CD4-positive, alpha-beta T cell treated with Interleukin-17A for 1 hour (primary cell): ENCODE results near the gene NRXN3.

Experiments used
- DNase-seq: peaks from one replicate; pipeline ENCODE4 v3.0.0-alpha.2; 2020

The NRXN3 gene

DNA sequence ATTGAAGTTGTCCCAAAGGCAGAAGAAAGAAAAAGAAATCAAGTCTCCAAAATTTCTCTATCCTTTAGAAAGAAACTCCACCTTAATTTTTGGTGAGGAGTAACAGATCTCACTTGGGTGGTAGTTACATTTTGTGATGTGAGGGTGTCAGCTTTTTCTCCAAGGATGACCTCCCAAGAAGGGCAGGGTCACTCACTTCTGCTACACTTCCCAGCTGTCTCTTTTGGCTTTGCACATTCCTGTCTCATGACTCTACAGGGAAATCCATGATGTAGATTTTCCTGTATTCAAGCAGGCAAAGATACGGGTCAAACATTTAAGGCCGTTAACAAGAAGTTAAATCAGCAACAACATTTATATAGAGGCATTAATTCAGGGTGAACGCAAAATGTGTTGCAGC, 1016.4 kb downstream of the NRXN3 start:
- DNase-seq: no peak

DNA sequence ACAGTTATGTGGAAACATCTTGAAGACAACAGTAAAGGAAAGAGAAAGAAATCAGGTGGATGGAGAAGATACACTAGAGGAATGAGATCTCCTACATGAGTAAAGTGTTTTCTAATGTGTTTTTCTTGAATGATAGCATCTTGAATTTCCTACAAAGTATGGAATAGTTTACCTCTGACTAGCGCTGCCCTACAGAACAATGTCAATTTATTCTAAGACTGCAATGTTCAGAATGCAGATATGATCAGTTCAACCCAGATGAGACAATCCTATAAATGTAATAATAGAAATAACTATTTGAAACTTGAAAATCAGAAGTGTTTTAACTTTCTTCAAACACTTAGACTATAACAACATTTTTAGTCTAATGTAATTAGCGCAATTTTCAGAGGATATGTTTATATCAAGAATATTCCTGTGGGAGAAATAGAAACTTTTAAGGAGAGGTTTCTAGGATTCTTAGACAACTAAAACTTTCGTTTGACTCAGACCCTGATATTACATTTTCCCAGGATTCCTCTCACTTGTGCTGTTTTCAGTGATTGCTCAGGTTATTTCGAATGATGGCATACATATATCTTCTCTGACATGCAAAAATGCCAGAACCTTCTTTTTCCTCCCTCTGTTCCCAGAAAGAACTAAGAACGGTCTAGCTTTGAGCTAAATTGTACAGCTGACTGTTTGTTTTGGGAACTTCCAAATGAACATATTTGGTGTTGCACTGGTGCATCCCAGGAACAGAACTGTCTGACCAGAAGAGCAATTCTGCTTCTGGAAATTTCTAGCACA, 1023.7 kb downstream of the NRXN3 start:
- DNase-seq: no peak

DNA sequence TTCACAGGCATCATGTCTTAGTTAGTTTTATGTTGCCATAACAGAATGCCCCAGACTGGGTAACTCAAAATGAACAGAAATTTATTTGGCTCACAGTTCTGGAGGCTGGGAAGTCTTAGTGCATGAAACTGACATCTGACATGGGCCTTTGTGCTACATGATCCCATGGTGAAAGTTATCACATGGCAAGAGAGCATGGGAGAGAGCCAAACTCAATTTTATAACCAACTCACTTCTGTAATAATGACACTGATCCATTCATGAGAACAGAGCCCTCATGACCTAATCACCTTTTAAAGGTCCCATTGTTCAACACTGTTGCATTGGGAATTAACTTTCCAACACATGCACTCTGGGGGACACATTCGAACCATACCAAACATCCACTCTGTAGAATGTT, 1026.0 kb downstream of the NRXN3 start:
- no peak for DNase-seq

DNA sequence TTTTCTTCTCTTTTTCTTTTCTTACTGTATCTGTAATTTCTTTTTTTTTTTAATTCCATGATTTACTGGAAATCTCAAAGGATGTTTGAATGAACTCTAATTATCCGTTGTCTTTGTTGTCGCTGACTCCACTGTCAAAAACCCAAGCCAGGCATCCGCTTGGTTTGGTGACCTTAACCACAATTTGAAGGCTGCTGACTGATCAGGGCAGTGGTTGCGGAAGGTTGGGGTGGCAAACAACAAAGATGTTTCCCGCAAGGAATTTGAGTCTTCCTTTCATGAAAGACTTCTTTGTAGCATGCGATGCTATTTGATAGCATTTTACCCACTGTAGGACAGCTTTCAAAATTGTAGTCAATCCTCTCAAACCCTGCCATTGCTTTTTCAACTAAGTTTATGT, 1027.3 kb downstream of the NRXN3 start:
- DNase-seq: no peak

DNA sequence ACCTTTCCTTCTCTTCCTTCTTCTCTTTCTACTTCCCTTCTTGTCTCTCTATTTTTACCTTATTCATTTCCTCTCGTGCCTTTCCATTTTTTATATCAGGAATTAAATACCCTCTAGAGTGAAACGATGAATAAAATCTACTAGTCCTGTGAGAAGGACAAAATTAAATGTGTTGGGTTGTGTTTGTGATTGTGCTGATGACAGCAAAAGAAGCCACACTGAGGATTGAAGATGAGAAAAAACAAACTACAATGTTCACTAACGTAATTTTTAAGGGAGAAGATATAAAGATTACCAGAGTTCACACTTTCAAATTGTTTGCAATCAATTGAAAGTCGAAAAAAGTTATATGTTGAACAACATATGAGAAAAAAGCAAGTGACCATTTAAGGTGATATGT, 1029.0 kb downstream of the NRXN3 start:
- DNase-seq: no peak

DNA sequence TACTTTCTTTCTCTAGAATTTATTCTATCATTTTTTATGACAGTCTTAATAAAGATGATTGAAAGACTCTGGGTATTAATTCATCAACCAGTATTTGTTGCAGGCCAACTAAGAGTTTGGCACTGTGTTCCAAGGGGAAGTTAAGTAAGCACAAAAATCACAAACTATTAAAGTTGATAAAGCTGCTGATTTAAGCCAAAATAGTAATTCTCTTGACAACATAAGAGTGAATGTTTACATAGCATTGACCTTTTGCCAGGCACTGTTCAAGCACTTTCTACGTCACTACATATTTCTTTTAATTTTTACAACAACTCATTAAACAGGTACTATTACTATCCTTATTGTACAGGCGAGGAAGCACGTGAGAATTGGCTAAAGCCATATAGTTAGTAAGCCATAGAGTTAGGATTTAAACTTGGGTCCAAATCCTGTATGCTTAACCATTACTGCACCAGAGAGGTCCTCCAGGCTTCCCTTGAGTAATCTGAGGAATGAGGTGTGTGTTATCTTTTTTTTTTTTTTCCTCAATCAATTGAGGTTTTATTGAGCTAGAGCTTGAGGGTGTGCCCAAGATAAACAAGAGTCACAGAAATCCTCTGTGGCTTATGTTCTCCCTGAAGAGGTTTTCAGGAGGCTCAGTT, 1031.5 kb downstream of the NRXN3 start:
- no peak for DNase-seq

DNA sequence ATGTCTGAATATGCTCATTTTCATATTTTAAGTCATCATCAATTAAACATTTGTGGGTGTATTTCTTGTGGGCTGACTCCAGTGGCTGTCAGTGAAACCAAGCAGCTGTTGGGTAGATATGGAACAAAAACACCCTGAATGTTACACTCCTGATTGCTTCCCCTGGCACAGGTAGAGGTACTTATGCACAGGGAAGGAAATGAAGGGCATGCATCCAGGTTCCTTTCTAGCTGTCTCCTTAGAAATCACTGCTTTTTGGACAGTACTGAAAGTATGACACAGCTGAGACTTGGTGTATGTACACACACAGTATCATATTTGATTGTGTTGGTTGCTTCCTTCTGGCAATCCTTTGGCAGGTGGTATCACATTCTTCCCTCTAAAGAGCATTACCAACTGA, 1034.4 kb downstream of the NRXN3 start:
- no peak for DNase-seq

DNA sequence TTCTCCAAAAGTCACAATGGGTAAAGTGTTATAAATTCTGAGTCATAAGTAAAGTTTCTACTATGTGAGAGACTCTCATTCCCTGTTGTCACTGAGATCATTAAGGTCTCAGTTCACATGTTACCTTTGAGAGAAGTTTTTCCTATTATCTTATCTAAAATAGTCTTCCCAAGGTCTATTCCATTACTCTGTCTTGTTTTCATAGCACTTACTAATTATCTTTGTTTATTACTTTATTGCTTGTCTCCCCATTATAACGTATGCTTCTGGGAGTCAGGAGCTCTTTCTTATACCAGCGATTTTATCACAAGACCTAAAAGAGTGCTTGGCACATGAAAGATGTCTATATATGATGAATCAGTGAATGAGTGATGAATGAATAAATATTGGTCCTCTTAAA, 1039.2 kb downstream of the NRXN3 start:
- DNase-seq: no peak

DNA sequence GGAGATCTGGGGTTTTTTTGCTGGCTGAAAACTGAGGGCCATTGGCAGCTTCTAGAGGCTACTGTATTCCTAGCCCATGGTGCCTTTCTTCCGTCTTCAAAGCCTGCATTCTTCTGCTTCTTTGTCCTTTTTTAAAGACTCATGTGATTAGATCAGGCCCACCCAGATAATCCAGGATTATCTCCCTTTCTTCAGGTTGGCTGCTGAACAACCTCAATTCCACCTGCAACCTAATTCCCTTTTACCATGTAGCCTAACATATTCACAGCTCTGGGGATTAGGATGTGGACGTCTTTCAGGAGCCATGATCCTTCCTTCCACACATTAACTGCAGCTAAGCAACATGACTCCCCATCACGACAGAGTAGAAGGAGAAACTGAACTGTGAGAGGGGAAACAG, 1055.6 kb downstream of the NRXN3 start:
- no peak for DNase-seq

DNA sequence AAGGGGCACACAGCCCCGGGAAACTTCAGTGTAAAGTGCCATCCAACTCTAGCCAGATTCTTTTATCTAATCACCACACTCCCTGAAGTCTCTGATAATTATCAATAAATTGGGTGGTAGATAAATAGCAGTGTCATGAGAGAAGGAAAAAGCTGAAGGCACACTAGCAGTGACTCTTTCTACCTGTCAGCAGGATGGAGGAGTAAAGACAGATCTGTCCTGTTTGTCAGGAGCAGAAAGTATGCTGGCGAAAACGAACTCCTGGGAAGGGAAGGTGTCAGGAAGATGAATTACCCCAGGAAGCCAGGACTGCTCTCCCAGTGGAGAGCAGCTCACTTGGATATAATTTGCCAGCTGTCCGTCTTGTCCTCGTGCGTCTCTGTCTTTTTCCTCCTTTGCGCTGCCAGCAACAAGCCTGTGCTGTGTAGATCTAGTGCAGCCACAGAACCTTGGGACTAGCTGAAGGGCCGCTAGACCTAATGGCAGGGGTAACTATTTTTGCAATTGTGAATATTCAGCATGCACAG, 1059.3 kb downstream of the NRXN3 start:
- DNase-seq: no peak

DNA sequence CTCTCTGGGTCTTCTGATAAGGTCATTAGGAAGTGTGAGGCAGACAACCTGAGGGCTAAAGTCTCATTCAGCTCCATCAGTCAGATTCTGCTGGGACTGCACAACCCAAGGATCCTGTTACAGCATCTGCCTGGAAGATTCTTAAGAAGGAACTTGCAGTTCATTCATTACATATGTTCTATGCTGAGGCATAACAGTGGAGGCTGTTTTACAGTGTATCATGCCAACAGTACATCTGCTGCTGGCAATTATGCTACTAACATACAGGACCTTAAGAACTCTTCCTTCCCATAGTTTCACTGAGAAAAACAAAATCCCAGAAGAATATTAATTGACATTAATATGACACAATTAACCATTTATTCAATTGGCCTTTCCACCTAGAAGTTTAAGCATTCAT, 1072.5 kb downstream of the NRXN3 start:
- DNase-seq: no peak

DNA sequence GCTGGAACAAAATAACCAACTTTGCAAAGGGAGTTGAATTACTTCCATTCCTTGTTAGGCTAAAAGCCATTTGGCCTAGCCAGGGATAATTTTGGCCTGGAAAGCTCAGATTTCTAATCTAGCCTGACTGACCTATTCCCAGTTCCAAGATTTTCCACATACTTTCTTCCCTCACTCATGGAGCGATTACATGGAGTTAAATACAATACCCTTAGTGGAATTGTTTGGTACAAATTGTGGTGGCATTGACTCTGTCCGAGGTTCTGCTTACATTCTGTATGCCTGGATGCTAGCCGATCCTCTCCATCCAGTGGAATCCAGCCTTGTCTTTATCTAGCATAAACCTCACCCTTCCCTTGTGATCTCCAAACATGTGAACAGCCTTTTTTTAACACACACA, 1076.0 kb downstream of the NRXN3 start:
- DNase-seq: no peak

DNA sequence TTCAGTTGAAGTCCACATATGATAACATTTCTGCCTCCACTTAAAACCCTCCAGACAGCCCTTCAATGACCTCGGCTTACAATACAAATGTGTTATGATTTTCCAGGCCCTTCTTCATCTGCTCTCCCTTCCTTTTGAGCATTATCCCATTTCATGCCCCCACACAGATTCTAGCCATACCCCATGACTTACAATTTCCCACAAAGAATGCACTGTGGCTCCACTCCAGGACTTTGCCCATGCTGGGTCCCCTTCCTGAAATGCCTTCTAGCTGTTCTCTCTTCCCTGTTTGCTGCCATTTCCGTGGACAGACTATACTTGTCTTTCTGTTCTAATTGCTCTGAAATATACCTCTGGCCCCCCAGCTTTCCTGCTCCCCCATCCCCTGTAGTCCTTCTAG, 1078.0 kb downstream of the NRXN3 start:
- no peak for DNase-seq

DNA sequence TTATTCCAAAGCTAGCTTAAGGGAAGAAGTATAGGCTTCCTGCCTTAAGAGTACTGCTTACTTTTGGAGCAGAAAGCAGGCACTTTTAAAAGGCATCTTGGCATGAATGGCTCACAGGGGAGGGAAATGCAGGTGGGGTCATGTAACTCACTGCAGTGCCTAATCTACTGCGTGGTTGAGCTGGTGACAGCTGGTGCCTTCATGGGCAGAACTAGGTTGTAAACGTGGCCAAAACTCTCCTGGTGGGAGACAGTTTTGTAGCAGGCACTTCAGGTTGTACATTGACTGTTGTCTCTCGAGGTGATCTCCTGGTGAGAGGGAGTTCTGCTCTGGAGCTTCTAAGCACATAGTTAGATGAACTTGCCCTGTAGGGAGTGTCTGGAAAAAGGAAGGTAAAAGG, 1078.6 kb downstream of the NRXN3 start:
- DNase-seq: no peak

DNA sequence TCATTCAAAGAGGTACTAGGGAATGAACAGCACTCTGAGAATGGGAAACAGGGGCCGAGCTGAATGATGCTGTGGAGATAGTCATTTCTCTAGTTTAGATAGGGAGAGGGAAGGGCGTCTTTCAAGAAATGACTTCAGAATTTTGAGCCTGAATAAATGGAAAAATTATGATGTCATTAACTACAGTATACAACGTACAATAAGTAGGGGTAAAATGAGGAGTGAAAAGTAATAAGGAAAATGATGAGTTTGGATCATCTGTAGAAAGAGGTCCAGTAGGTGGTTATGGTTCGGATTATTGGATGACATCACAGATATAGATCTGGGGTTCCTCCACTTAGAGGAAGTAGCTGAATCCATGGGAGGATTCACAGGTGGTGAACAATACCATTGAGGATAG, 1081.1 kb downstream of the NRXN3 start:
- DNase-seq: no peak

DNA sequence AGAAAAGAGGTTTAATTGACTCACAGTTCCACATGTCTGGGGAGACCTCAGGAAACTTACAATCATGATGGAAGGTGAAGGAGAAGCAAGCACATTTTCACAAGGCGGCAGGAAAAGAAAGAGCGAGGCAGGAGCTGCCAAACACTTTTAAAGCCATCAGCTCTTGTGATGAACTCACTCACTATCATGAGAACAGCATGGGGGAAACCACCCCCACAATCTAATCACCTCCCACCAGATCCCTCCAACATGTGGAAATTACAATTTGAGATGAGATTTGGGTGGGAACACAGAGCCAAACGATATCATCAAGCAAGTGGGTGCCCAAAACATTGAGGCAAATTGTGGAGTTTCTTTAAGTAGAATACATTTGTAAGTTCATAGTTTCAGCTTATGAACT, 1083.4 kb downstream of the NRXN3 start:
- DNase-seq: no peak

DNA sequence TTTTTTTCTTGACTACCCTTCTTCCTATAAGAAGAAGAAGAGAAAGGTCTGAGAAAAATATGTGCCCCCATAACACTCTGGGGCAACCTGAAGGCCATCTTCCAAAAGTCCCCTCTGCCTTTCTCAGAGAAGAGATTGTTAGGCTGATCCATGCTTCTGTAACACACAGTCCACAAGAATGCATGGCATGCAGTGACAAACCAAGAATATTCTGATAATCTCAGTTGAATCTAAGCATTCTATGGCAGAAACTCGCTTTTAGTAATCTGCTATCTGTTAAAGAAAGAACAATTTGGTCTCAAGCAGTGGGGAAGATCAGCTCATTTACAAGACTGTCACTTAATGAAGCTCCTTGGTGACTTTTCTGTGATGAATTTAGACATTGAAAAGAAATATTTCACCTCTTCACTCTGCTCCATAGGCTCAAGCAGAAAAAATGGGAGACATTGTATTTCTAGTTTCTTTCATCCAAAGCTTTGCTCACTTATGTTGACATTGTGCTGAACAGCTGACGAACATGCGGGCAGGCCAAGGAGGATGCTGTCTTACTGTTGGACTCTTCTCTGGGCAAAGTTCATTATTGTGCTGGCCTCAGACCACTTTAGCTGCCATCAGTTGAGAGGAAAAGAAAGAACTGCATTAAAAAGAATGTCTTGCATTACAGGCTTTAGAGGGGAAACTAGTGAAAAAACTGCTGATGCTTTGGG, 1084.0 kb downstream of the NRXN3 start:
- DNase-seq: no peak

DNA sequence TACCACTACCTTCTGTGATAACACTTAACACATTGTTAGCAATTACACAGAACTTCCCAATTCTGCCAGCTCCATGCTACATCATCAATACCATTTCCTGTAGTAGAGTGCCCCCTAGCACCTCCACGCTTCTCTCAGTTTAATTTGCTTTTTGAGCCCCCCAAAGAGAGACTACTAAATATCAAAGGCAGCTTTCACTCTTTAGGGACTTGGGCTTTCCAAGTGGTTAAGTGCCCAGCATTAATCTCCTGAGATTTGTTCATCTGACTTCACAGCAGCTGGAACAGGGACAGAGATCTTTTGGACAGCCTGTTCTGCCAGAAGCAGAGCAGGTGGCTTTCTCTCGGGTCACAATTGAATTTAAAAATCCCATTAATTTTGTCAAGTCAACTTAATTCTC, 1086.2 kb downstream of the NRXN3 start:
- no peak for DNase-seq

DNA sequence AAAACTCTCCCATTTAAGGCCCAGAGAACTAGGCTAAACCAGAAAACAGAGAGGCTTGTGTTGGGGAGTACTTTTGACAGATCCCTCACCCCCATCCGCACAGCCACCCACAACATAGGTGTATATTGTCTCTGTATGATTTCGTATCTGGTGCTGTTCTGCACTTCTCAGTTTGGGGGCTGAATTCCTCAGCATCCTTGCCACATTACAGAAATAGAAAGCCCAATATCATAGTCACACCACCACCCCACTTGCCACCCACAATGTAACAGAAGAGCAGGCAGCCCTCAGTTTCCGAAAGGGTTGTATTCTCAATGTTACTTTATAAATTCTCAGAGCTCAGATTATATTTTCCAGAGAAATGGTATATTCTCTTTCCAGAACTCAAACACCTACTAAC, 1090.2 kb downstream of the NRXN3 start:
- DNase-seq: no peak

DNA sequence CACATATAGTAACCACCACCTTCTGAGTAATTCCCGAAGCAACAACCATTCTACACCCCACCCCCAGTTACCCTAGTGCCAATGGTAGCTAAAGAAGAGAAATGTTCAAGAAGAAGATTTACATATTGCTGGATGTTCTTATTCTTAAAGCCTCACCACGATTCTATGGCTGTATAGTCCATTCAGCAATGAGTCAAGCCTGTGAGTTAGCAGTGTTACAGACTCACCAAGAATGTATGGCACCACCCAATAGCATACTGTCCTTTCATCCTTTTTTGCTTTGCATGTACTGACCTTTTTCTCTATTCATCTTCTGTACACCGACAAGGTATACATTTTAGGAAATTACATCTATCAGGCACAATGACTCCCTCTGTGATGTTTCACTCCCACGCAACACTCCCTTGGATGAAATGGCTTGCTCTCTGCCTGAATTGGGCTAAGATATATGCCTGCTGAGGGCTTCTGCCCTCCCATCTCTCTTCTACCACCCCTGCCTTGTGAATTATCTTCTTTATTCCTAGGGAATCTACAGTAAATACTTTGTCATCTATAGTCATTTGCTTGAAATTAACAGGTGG, 1095.3 kb downstream of the NRXN3 start:
- DNase-seq: no peak

DNA sequence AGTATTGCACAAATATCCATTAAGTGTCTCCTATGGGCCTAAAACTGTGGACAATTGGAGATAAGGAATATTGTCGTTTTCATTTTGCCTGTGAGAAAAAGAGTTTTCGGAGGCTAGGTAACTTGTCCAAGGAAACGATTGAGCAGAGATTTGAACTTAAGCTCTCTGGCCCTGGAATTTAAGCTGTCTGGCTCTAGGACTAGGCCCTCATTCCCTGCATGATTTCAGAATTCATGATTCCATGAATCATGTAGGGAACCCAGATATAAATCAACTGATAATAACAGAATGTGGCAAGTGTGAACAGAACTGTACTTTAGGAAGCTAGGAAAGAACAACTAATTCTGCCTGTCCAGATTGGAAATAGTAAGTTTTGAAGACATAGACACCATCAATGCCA, 1100.2 kb downstream of the NRXN3 start:
- no peak for DNase-seq

DNA sequence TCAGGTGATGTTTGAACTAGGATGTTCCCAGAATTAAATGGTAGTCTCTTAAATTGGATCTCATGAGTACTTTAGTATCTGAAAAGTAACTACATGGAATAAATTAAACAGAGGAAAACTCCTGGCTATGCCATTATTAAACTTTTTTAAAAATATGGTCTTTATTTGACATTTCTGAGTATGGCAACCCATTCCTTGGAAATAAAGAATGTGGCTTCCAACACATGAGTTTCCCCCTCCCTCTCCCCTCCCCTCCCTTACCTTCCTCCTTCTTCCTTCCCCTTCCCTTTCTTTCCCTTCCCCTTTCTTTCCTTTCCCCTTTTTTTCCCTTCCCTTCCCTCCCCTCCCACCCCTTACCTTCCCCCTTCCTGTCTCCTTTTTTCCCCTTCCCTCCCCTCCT, 1100.9 kb downstream of the NRXN3 start:
- no peak for DNase-seq

DNA sequence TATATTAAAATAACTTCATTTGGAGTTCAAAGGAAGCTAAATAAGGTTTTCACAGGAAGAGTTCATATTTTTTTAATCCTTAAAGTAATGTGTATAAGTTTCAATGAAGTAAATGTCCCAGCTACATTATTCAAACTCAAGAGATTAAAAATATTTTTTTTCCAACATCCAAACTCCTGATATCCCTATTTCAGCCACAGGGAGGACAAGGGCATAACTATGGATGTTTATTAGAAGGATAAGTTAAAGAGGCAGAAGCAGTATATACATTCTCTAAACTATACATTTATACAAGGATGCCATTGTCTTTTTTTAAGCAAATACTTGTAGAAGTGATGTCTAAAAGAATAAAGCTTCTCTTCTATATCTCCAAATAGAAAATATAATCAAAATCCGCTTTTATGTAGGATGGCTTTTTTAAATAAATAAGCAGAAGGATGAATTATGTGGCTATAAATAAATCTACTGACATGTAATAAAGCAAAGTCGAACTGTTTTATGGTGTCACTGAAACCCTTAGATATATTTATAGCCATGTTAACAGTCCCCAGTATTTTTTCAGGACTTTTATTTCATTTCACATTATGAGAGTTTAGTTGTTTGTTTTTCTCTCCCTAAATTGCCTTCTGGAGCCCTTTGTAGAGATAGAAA, 1104.6 kb downstream of the NRXN3 start:
- no peak for DNase-seq
